OCI-LY1 (cell line): ENCODE results near the gene LIMK2.

ENCODE experiments used
- EZH2 ChIP-seq: fragments of 200-600 bp; sonication (generic), shearing (Covaris generic); IDR thresholded peaks from 2 replicates; pipeline ENCODE4 v1.8.0; 2017; ENCODE audit warnings: borderline replicate concordance, mixed run types, mild to moderate bottlenecking, antibody characterized with exemption, low read length, moderate library complexity, mixed read lengths
- TF ChIP-seq, protein P1 (sequence below): fragments of 200-600 bp; sonication (generic), shearing (Covaris generic); IDR thresholded peaks from 2 replicates; pipeline ENCODE4 v1.5.1; 2017; ENCODE audit warnings: mild to moderate bottlenecking, antibody characterized with exemption, low read length, moderate library complexity, mixed read lengths

DNA sequence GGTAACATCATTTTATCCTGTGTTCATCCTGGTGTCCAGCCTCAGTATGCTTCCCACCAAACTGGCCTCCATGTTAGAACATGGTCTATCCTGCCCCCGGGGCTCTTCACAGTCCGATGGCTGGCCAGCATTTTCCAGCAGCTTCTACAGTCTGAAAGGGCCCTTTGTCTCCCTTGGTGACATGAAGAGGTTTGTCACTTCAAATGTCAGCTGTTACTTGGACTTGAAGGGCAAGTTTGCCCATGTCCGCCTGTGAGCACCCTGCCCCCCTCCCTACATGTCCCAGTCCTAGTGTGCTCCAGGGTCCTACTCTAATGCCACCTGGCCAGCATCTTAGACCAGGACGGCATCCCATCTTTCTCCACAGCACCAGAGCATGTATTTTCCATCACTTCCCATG lies 109.3 kb downstream of the LIMK2 start:
- TF ChIP-seq, protein P1, sequence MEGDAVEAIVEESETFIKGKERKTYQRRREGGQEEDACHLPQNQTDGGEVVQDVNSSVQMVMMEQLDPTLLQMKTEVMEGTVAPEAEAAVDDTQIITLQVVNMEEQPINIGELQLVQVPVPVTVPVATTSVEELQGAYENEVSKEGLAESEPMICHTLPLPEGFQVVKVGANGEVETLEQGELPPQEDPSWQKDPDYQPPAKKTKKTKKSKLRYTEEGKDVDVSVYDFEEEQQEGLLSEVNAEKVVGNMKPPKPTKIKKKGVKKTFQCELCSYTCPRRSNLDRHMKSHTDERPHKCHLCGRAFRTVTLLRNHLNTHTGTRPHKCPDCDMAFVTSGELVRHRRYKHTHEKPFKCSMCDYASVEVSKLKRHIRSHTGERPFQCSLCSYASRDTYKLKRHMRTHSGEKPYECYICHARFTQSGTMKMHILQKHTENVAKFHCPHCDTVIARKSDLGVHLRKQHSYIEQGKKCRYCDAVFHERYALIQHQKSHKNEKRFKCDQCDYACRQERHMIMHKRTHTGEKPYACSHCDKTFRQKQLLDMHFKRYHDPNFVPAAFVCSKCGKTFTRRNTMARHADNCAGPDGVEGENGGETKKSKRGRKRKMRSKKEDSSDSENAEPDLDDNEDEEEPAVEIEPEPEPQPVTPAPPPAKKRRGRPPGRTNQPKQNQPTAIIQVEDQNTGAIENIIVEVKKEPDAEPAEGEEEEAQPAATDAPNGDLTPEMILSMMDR = no peak
- no peak for TF ChIP-seq EZH2
